Spinal cord (tissue), 10 donors: Measurements from ENCODE around the gene TIAM2. TPM values are rescaled to one million over a fixed set of nuclear protein-coding genes. Genes with fewer than 3 reads are reported as not detected.

Experiments
- DNase-seq, 6 donors: peaks; one replicate each; pipeline versions ENCODE4 v3.0.0 to v3.0.0-alpha.2; 2013 to 2015; ENCODE audit warnings: low spot score in 6 of 6, low read depth in 4 of 6
- H3K27ac ChIP-seq: one replicate; pipeline ENCODE4 v1.5.1; 2013; ENCODE audit warnings: low read depth, low read length, control low read depth
- H3K27me3 ChIP-seq: one replicate; pipeline ENCODE4 v1.6.1; 2013; ENCODE audit warnings: low read length; ENCODE audit not compliant: control insufficient read depth, insufficient read depth
- H3K36me3 ChIP-seq: one replicate; pipeline ENCODE4 v1.6.1; 2013; ENCODE audit warnings: low read length; ENCODE audit not compliant: control insufficient read depth, insufficient read depth
- H3K4me1 ChIP-seq: one replicate; pipeline ENCODE4 v1.6.1; 2013; ENCODE audit warnings: low read length; ENCODE audit not compliant: control insufficient read depth, insufficient read depth
- H3K4me3 ChIP-seq: one replicate; pipeline ENCODE4 v1.5.1; 2013; ENCODE audit warnings: low read depth, low read length, control low read depth
- H3K9me3 ChIP-seq: one replicate; pipeline ENCODE4 v1.6.1; 2013; ENCODE audit warnings: low read length; ENCODE audit not compliant: control insufficient read depth, insufficient read depth
- WGBS: methylation state at CpG from one replicate; pipeline ENCODE4 v1.1.5; 2013; ENCODE audit warnings: missing lambda C conversion rate; ENCODE audit not compliant: insufficient coverage; 5-methylcytosine and 5-hydroxymethylcytosine counted together
- polyA plus RNA-seq, 2 donors: library from polyadenylated mRNA; unstranded; fragments of 120-200 nt; gene quantifications; one replicate each; pipeline ENCODE4 v1.2.1, GENCODE V29; 2013; ENCODE audit not compliant: insufficient read length in 2 of 2
- total RNA-seq, 2 donors: library from RNA; depleted of rRNA in 1 of 2; stranded (reverse); fragments of 120-200 nt in 1 of 2; fragments of >200 nt in 1 of 2; gene quantifications; one replicate each; pipeline versions ENCODE4 v1.2.3 to v1.2.4, GENCODE V29; 2013 to 2014
- donor health status: healthy.

Gene TIAM2
- total and polyA plus RNA-seq, 4 donors, result 15.6 to 25.7 (median 19.5) TPM

- Histone ChIP-seq H3K27ac (peak overlapping the region; percentile 6), H3K36me3 (no peaks in the 10 kb centered on the region), H3K4me3 (no peak overlapping the region), H3K27me3 (no peaks in the 10 kb centered on the region), H3K9me3 (no peaks in the 10 kb centered on the region), H3K4me1 (peaks cover 8% of the 10 kb centered on the region)
- 37% methylated on average over 4 of the region's 7 CpGs for WGBS
- DNase-seq, result peak in 1 of 6 donors; percentile 64
These were observed 275.5 kb downstream of the TIAM2 start for GRCh38 chr6:155270561-155271091.

- DNase-seq, result no peak
- peak overlapping the region; percentile 6 for H3K27ac ChIP-seq
- no peaks in the 10 kb centered on the region for H3K27me3 ChIP-seq
- peaks cover 11% of the 10 kb centered on the region for H3K4me1 ChIP-seq
- H3K4me3 ChIP-seq, result no peak overlapping the region
- no peaks in the 10 kb centered on the region for H3K9me3 ChIP-seq
- H3K36me3 ChIP-seq, result no peaks in the 10 kb centered on the region
These were observed 276.0 kb downstream of the TIAM2 start for GRCh38 chr6:155271145-155271544.

- Histone ChIP-seq H3K27ac (peak overlapping the region; percentile 85), H3K4me3 (no peak overlapping the region), H3K9me3 (no peaks in the 10 kb centered on the region), H3K4me1 (peaks cover 11% of the 10 kb centered on the region), H3K27me3 (no peaks in the 10 kb centered on the region), H3K36me3 (no peaks in the 10 kb centered on the region)
- no CpG with 5 or more reads among the region's 8 CpGs for WGBS
- DNase-seq, result peak in 3 of 6 donors; percentile 30 to 81 (median 49)
These were observed 277.5 kb downstream of the TIAM2 start for GRCh38 chr6:155272353-155273232.

GRCh38 chr6:155273431-155273830 lies 278.3 kb downstream of the TIAM2 start:
- 17% methylated on average over 2 of the region's 3 CpGs for WGBS
- Histone ChIP-seq H3K27ac (peak overlapping the region; percentile 85), H3K4me3 (no peak overlapping the region)

GRCh38 chr6:155274106-155274505 lies 279.0 kb downstream of the TIAM2 start:
- Histone ChIP-seq H3K36me3 (no peaks in the 10 kb centered on the region), H3K4me3 (no peak overlapping the region), H3K9me3 (no peaks in the 10 kb centered on the region), H3K27ac (no peak overlapping the region), H3K4me1 (peaks cover 11% of the 10 kb centered on the region), H3K27me3 (no peaks in the 10 kb centered on the region)
- DNase-seq, result no peak
- WGBS, result no CpG with 5 or more reads among the region's 2 CpGs

More at GRCh38 chr6:155273431-155273830, 278.3 kb downstream of the TIAM2 start:
- DNase-seq, result peak in 3 of 6 donors; percentile 48 to 77 (median 67)
- Histone ChIP-seq H3K36me3 (no peaks in the 10 kb centered on the region), H3K27me3 (no peaks in the 10 kb centered on the region), H3K9me3 (no peaks in the 10 kb centered on the region), H3K4me1 (peaks cover 11% of the 10 kb centered on the region)

GRCh38 chr6:155274533-155274932 lies 279.4 kb downstream of the TIAM2 start:
- Histone ChIP-seq H3K36me3 (no peaks in the 10 kb centered on the region), H3K4me3 (no peak overlapping the region), H3K4me1 (peaks cover 11% of the 10 kb centered on the region), H3K27me3 (no peaks in the 10 kb centered on the region), H3K27ac (no peak overlapping the region), H3K9me3 (no peaks in the 10 kb centered on the region)
- WGBS, result no CpG with 5 or more reads among the region's 1 CpG
- no peak for DNase-seq

GRCh38 chr6:155275808-155276480 lies 280.8 kb downstream of the TIAM2 start:
- WGBS, result 71% methylated on average over 5 of the region's 10 CpGs
- no peaks in the 10 kb centered on the region for H3K27me3 ChIP-seq
- no peak for DNase-seq
- peaks cover 7% of the 10 kb centered on the region for H3K4me1 ChIP-seq
- H3K4me3 ChIP-seq, result no peak overlapping the region
- H3K36me3 ChIP-seq, result peaks cover 3% of the 10 kb centered on the region
- H3K9me3 ChIP-seq, result no peaks in the 10 kb centered on the region
- peak overlapping the region; percentile 25 for H3K27ac ChIP-seq

- no peak for DNase-seq
- Histone ChIP-seq H3K4me3 (no peak overlapping the region), H3K9me3 (no peaks in the 10 kb centered on the region), H3K27me3 (no peaks in the 10 kb centered on the region), H3K36me3 (peaks cover 3% of the 10 kb centered on the region), H3K27ac (no peak overlapping the region), H3K4me1 (peaks cover 7% of the 10 kb centered on the region)
These were observed 281.5 kb downstream of the TIAM2 start for GRCh38 chr6:155276638-155277037.

GRCh38 chr6:155278319-155279049 lies 283.4 kb downstream of the TIAM2 start:
- Histone ChIP-seq H3K4me1 (peaks cover 6% of the 10 kb centered on the region), H3K27me3 (no peaks in the 10 kb centered on the region), H3K36me3 (peaks cover 3% of the 10 kb centered on the region), H3K27ac (no peak overlapping the region), H3K4me3 (no peak overlapping the region), H3K9me3 (no peaks in the 10 kb centered on the region)
- DNase-seq, result no peak
- WGBS, result 95% methylated on average over 3 of the region's 5 CpGs
